Activated gamma-delta T cell treated with anti-CD3 and anti-CD28 coated beads, Interleukin-2, amount 50 U/mL, for 16 hours (primary cell): ENCODE data around the gene STXBP6.

Experiments used
- DNase-seq: peaks from one replicate; pipeline ENCODE4 v3.0.0-alpha.2; 2020; ENCODE audit warnings: low read depth

Gene STXBP6

DNA sequence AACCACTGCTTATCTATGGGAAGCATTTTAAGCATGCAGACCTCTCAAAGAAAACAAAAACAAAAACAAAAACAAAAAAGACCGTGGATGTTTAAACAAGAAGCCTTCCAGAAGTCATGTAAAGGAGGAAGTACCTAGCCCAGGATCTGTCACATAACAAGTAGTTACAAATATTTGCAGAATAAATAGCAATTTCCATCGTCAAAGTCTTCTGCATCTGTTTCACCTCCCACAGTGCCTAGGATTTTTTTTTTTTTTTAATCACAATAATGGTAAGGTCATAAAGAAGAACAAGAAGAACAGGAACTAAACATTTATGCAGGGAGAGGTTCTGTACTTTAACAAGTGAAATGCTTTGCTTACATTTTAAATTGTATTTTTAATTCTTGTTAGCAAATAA lies 2.4 kb upstream of the STXBP6 start:
- DNase-seq: no peak

DNA sequence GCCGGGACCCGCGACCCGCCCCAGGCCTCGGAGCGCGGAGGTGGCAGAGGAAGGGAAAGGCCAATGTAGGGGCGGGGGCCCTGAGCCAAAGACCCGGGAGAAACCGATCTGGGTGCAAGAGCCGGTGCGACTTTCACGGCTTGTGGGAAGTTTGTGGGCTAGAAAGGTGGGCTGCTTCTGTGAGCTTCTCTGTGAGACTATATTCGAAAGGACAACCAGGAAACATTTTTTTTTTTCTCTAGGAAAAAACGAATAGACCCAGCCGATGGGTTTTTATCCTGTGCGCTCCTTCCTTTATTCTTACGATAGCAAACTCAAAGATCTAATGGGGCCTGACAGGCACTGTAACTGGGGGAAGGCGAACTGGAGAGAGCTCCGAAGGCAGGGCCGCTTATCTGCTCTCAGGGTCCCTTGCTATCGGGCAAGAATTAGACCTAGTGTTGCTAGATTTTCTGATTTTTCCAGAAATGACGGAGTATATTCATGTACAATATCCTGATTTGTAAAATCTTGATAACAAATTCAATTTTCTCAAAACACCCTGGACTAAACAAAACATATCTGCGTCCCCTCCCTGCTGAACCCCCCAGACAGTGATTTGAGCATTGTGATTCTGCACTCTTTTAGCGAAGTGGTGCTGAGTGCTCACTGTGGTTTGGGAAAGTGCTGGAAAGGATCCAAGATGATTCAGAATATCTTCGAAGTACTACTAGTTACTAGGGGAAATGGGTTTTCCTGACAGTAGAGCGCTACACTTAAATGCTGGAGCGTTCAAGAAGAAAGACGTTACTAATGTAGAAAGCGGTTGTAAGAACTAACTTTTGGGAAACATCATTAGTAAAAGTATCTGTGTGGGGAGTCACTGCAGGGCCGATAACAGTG lies 563 bp upstream of the STXBP6 start:
- DNase-seq: no peak

DNA sequence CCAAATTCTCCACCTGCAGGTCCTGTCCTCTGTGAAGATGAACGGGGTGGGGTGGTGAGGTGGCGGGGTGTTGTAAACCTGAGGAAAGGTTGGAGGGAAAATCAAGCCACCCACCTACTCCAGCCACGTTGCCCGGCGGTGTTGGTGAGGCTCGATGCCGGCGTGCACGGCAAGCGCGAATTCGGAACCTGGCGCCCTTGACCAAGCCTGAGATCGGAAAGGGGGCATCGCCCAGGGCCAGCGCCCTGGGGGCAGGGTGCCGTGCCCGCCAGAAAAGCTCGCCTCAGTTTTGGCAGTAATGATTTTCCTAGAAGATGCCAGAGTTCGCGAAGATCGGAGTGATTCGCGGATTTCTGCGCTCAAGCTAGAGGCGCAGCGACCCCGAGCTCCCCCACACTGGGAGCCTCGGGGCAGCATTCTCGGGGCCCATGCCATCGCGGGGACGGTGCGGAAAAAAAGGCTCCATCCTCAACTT lies 817 bp downstream of the STXBP6 start:
- no peak for DNase-seq

DNA sequence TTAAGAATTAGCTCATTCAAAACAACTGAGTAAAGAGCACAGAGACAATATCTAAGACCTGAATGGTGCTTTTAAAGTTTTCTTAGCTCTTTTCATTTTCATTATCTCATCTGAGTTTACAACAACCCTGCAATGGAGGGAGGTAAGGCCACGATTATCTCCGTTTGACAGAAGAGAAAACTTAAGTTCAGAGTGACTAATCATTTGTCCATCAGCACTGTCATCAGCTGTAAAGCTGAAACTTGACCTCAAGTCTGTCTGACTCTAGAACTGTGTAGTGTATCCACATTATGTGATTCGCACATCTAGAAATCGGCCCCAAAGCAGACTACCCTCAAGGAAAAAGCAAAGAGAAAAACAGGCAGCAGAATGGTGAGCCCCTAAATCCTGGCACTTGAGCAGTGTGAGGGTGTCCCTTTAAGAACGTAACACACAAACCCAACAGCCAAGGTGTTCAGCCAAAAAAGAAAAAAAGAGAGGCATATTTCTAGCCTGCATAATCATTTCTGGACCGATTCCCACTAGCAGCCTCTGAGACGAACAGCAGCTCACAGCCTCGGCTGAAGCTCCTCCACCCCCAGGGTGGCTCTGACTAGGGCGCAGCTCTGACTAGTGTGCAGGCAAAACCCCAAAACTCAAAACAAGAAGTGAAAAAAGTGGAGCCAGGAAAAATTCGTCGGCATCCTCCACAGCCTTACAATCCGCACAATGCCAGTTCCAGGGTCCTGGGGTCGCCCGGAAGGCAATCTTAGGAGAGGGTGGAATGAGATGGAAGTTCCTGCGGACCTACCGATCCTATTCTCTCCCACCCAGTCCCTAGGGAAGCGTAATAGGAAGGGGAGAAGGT lies 1.6 kb downstream of the STXBP6 start:
- no peak for DNase-seq

DNA sequence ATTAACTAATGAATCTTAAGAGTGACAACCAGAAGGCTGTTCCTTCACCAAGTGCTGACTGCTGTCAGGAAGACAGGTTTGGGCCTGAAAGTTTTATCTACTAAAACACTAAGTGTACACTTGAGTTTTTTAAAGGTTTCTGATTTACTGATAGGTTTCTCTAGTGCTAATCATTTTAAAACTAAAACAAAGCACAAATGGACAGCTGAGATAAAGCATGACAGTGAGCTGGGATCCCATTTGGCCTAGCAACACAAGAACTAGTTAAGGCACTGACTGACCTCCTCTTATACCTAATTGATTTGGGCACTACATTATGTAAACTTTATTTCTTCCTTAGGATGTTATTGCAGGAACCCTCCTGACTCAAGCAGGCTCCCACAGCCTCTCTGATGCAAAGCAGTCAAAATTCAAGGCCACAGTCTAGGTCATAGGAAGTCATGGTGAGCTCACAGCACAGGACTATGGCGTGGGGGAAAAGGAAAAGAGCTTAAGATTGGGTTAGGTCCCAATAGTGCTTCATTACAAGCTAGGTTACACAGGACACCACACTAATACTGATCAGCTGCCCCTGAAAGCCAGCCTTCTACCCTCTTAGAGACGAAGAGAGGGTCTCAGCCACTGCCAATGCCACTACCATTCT lies 3.5 kb downstream of the STXBP6 start:
- DNase-seq: no peak

DNA sequence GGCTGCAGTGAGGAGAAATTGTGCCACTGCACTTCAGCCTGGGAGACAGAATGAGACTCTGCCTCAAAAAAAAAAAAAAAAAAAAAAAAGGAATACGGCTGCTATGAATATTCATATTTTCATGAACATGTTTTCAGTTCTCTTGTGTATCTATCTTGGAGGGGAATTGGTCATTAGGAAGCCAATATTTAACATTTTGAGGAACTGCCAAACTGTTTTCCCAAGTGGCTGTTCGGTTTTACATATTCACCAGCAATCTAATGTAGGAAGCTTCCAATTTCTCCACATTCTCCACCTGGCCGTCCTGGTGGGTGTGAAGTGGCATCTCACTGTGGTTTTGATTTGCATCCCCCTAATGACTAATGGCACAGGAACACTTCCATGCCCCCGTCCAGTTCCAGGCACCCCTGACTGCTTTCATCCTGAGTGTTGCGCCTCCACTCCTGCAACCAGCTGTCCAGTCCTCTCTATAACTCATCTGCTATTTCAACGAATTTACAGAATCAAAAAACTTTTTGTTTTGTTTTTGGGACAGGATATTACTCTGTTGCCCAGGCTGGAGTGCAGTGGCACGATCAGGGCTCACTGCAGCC lies 5.7 kb downstream of the STXBP6 start:
- DNase-seq: no peak

DNA sequence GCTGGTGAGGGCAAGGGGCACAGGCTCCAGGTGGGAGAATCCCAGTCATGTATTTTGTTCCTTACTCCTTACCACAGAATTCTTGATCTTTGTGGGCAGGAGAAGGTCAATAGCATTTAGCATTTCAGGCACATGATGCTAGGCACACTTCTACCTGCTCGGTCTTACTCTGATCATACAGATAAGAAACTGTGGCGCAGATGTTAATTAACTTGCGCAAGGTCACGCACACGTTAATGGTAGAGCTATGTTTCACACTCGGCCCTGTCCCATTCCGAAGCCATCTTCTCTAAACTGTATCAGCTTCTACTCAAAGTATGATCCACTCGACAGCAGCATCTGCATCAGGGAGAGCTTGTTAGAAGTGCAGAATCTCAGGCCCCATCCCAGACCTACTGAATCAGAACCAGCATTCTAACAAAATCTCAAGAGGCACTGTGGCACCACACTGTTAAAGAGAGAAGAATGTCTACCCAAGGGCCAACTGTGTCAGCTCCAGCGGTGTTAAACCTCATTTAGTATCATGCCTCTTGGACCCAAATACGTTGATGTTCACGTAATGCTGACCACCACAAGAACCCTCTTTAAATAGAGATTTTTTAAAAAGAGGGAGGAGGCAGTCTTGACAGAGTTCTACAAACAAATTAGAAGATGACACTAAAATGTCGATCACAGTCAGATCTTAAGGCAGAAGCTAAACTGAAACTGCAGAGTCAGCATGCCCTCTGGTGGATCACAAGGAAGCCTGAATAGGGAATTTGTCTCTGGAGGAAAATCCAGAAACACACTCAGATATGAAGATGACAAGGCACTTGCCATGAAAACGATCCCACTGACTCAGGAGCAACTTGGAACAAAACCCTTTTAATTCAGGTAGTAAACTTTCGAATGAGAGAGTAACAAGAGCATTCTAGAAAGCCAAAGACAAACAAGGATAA lies 7.3 kb downstream of the STXBP6 start:
- DNase-seq: no peak

DNA sequence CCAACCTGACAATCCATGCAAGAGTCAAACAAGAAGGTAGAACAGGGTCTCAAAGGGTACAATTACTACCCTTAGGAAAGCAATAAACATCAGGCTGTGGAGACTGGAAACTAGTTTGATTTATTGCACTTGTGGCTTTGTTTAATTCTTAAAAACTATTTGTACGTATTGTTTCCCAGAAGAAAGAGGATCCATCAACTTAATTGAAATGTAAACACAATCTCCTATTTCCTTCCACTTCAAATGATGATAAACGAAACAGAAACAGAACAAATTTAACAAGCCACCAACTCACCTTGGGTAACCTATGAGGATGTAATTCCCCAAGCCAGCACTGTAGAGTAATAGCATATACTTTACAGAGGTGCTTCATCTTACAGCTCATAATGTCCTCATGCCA lies 8.0 kb downstream of the STXBP6 start:
- DNase-seq: no peak

DNA sequence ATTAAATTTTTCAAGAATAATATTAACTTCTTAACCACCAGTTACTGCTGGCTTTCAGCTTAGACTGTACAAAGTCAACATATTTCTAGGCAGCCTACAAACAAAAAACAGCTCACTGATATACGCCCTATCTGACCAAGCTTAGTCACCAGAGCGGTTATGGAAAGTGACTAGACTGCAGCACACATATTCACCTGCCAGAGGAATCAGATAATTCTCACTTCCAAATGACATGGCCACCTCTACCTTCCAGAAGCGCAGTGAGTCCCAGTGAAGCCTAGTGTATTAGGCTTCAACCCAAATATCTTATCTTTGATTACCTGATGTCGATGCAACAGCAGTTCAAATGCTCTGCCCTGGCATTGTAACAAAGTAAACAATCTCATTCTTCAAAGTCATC lies 8.5 kb downstream of the STXBP6 start:
- DNase-seq: no peak

DNA sequence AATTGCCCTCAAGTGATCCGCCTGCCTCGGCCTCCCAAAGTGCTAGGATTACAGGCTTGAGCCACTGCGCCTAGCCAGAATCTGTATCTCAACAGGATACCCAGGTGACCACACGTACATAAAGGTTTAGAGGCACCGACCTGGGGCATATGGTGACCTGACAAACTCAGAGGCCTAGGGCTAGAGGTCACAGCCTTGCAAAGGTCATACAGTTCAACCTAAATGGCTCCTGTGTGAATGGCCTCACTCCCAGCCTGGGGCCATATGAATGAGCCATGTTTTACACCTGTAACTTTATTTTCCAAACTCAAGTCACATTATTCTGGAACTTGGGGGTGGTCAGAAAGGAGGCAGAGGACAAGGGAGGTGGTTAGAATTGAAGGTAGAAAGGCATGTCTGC lies 10.0 kb downstream of the STXBP6 start:
- DNase-seq: no peak

DNA sequence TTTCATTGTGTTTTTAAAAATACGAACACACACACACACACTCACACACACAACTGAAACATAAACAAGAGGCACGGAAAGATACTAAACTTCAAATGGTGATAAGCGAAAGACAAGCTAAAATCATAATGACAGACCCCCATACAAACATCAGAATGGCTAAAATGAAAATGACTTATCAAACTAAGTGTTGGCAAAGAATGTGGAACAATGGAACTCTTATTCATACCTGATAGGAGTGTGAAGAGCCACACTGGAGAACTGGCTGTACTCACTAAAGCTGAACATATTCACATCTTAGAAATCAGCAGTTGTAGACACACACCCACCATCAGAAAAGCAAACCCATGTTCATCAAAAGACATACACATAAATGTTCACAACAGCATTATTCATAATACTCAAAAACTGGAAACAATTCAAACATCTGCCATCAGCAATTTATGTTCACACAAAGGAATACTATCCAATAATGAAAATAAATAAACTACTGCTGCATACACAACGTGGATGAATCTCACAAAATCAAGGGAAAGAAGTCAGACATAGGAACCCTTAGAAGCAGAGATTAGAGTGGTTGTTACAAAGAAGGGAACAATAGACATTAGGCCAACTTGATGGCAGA lies 11.8 kb downstream of the STXBP6 start:
- no peak for DNase-seq

DNA sequence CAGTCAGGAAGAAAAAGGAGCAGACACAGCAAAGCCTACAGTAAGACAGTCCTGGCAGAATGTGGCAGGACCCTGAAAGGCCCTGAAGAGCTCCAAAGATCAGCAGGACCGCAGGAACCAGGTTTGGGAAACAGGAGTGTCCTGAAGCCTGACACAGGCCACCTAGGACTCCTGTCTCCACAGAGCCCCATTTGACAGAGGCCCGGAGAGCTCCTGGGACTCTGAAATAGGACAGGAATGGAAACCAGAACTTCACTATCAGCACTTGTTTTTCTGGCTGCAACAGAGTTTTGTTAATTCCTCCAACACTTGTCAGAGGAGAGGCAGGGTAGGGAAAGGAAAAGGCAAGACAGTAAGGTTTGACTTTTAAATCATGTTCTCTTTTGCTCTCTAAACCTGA lies 12.9 kb downstream of the STXBP6 start:
- no peak for DNase-seq

DNA sequence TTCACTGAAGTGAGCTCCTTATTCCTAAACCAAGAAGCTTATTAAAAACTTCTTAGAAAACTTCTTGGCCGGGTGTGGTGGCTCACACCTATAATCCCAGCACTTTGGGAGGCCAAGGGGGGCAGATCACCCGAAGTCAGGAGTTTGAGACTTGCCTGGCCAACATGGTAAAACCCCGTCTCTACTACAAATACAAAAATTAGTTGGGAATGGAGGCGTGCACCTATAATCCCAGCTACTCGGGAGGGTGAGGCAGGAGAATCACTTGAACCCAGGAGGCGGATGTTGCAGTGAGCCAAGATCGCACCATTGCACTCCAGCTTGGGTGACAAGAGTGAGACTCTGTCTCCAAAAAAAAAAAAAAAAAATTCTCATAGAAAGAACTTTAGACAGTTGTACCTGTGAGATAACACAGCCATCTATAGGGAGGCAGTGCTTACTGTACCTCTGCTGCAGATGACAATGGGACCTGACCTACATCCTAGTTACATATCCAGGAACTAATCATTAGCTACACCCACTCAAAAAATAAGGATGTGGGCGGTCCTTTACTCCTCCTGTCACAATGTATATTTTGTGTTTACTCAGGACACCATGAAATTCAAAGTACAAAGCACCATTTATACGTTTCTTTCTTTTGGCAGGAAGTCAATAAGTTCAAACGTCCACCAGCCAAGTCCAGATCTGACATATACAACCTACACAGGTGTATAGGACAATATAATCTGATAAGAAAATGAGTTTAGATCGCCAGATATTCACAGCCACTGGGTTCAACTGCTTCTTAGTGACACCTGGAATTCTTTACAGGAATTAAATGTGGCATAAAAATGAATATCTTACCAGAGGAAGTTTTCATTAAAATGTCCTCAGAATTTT lies 14.9 kb downstream of the STXBP6 start:
- DNase-seq: no peak

DNA sequence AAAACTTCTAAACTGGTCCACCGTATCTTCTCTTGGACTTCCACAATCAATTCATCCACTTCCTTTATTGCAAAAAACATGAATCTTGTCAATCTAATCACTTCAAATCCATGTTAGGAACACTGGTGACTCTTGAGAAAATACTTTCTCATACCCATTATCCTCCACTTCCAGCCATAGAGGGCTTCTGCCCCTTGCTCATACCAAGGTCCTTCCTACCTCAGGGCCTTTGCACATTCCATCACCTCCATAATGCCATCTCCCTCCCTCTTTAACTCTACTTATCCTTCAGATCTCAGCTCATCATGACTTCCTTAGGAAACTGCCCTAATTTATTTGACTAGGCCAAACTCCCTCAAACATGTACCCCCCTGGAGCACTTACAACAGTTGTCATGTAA lies 16.6 kb downstream of the STXBP6 start:
- no peak for DNase-seq

DNA sequence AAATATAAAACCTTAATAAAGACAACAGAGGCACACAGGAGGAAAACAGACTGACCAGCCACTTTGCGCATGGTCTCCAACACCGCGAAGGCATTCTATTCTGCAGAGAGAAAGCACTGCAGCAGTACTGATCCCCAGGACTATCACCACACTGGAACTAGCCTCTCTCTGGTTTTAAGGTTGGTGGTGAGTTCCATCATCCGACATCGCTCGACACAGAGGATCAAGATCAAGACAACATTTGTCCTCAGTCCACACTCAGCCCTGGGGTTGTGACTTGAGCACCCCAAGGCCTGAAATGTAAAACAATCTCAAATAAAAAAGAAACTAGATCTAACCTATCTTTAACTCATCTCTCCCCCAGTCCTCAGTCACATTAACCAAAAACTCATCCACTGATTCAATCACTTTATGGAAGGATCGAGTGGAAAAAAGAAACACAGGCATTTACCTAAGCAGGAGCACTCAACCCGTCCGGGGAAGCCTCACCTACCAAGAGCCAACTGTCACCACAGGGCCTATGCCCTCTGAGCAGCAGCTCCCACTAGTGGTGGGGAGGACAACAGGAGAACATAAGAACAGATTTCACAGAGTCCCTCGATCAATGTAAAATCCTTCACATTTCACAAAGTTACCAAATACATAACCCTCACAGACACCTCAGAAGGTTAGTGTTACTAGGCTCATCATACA lies 17.7 kb downstream of the STXBP6 start:
- no peak for DNase-seq

DNA sequence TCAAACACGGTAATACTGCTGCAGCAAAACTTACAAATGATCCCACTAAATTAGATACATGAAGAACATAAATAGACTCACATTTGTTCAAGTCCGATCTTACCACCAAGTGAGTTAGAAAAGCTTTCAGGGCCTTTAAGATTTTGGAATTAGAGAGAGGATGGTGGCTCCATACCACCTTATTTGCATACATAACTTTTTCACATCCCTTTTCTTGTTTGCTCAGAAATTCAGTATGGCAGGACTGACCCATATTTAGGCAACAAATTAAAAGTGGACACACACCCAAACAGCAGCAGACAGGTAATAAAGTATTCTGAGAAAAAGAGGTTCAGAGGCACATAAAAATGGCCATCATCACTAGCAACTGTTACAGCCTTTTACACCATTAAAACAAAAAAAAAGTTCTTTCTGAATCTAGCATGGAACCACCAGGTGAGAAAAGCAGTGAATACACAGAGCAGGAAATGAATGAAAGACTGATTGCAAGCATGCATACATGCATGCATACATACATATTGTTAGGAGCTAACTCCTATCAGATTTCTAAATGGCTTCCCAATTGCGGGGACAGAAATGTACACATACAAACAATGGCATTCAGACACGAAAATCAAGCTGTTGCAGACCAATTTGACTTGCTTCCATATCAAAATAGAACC lies 23.3 kb downstream of the STXBP6 start:
- DNase-seq: no peak

DNA sequence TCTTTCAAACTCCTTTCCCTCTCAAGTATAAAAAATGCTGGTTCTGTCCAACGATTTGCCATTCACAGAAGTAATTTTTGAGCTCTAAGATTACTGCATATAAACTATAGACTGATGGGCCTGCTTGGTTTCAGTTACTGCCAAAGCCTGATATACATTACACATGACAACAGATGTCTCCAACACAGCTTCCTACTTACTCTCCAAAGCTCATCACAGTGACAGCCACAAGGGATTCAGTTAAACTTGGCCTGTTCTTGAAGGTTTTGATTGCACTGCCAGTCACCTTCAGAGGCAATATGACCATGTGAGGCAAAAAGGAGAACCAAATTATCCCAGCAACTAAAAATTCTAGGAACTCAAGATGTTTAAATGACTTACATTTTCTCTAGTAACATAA lies 30.1 kb downstream of the STXBP6 start:
- DNase-seq: no peak

DNA sequence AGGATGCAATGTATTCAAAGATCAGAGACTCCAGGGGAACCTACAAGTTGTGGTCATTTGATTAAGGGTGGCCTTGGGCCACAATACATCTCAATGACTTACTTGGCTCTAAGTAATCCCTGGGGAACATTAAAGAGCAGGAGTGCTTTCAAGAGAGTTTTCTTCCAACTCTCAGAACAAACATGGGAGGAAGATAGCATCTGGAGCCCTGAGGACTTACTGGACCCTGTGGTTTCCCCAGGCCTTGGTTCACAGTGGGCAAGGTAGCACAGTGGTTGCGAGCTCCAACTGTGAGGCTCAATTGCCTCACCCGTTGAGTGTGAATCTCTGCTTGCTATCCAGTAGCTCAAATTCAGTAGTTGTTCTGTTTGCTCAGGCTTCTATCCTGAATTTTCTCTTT lies 32.4 kb downstream of the STXBP6 start:
- DNase-seq: no peak

DNA sequence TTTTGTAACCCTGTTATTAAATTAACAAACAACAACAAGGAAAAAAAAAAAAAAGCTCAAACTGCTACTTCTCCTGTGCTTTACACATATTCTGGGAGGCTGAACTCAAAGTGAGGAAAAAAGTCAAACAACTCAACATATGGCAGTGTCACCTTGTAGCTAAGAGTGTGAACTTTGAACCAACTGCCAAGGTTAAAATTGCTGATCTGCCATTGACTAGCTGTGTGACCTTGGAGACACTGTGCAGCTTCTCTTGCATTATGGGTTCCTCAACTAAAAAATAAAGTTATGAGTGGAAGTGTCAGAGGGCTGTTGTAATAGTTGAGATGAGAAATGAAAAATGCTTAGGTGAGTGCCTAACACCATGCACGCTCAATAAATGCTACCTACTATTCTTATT lies 34.2 kb downstream of the STXBP6 start:
- no peak for DNase-seq
